Stomach (tissue), 9 donors: Measurements from ENCODE around the gene ZFP36L2. TPM values are rescaled to one million over a fixed set of nuclear protein-coding genes. Genes with fewer than 3 reads are reported as not detected.

Source experiments
- DNase-seq, 2 donors: peaks; one replicate each; pipeline versions ENCODE4 v3.0.0 to v3.0.0-alpha.2; 2013 to 2019
- H3K27ac ChIP-seq, 5 donors: fragments of 200-600 bp in 4 of 5; sonication (generic) in 4 of 5; one replicate each; pipeline ENCODE4 v1.5.1; 2013 to 2019; ENCODE audit warnings: mild to moderate bottlenecking in 1 of 5, moderate library complexity in 1 of 5
- H3K27me3 ChIP-seq, 3 donors: fragments of 200-600 bp; sonication (generic); one replicate each; pipeline ENCODE4 v1.5.1; 2017 to 2019; ENCODE audit warnings: mixed run types in 1 of 3
- H3K36me3 ChIP-seq, 4 donors: fragments of 200-600 bp; sonication (generic); 1 replicate in 3 of 4; 2 replicates in 1 of 4; pipeline ENCODE4 v1.5.1; 2016 to 2019
- H3K4me1 ChIP-seq, 4 donors: fragments of 200-600 bp; sonication (generic); one replicate each; pipeline ENCODE4 v1.5.1; 2016 to 2019
- H3K4me3 ChIP-seq, 4 donors: fragments of 200-600 bp; sonication (generic) in 3 of 4; one replicate each; pipeline ENCODE4 v1.5.1; 2016 to 2019; ENCODE audit warnings: mild to moderate bottlenecking in 1 of 4
- H3K9me3 ChIP-seq, 4 donors: fragments of 200-600 bp; sonication (generic); one replicate each; pipeline ENCODE4 v1.5.1; 2016 to 2019
- CTCF ChIP-seq, 7 experiments: fragments of 450-650 bp in 4 of 7; fragments of 200-600 bp in 3 of 7; sonication (generic) in 3 of 7; IDR thresholded peaks; one replicate each; pipeline ENCODE4 v1.5.1; 2016 to 2019; ENCODE audit warnings: antibody characterized with exemption in 7 of 7, control low read depth in 2 of 7, mild to moderate bottlenecking in 1 of 7
- EP300 ChIP-seq: sonication (generic); formaldehyde crosslinking; IDR thresholded peaks from one replicate; pipeline ENCODE4 v1.6.1; 2017; ENCODE audit warnings: antibody characterized with exemption
- POLR2A ChIP-seq, 4 donors: fragments of 450-650 bp; IDR thresholded peaks; one replicate each; pipeline ENCODE4 v1.6.1; 2016; ENCODE audit warnings: antibody characterized with exemption in 4 of 4, control low read depth in 2 of 4, mild to moderate bottlenecking in 1 of 4, moderate library complexity in 1 of 4
- POLR2AphosphoS5 ChIP-seq, 3 donors: sonication (generic); formaldehyde crosslinking; IDR thresholded peaks; one replicate each; pipeline ENCODE4 v1.6.1; 2016; ENCODE audit warnings: antibody characterized with exemption in 3 of 3
- WGBS, 5 donors: extraction: QIAGEN DNeasy Blood & Tissue Kit in 3 of 5; methylation state at CpG; one replicate each; pipeline versions ENCODE4 v1.1.5 to v1.1.7; 2013 to 2018; 5-methylcytosine and 5-hydroxymethylcytosine counted together
- intact Hi-C: fragments of 100-400 bp; cut with DNase I; formaldehyde crosslinking; loops from one replicate; pipeline ENCODE4 v1.15.1; 2023; ENCODE audit warnings: low total_unique reads
- polyA plus RNA-seq, 3 donors: library from polyadenylated mRNA; stranded (reverse); fragments of 200-250 nt; gene quantifications; one replicate each; pipeline ENCODE4 v1.2.3, GENCODE V29; 2013
- total RNA-seq, 5 donors: library from RNA; depleted of rRNA; stranded (reverse); fragments of >200 nt; gene quantifications; one replicate each; pipeline versions ENCODE4 v1.1.0 to v1.2.3, GENCODE V29; 2014 to 2016
- donor health status: healthy with polysubstance abuse.
- donor health status: Bipolar disorder and iron deficiency.
- donor health status: healthy.

ZFP36L2 gene
- total and polyA plus RNA-seq, 8 donors, result 43.7 to 189 (median 74.1) TPM

- DNase-seq, result no peak
- no peaks in the 10 kb centered on the region for H3K36me3 ChIP-seq
- no peaks in the 10 kb centered on the region for H3K27me3 ChIP-seq
- no peaks in the 10 kb centered on the region for H3K9me3 ChIP-seq
- H3K4me3 ChIP-seq, result no peak overlapping the region
- no peak for TF ChIP-seq EP300
- no peak for TF ChIP-seq POLR2A (IDR thresholded peaks at IDR 0.05)
- TF ChIP-seq CTCF (IDR thresholded peaks at IDR 0.05), result no peak
- no peak for TF ChIP-seq POLR2AphosphoS5 (IDR thresholded peaks at IDR 0.05)
- intact Hi-C loops, result no loop called here
- peaks cover 30 to 49% (median 40%) of the 10 kb centered on the region in 4 donors for H3K4me1 ChIP-seq
- H3K27ac ChIP-seq, result no peak overlapping the region
- 86 to 92% (median 88%) methylated on average over 5 of the region's 5 CpGs for WGBS, 5 donors
Observed at GRCh38 chr2:43214253-43214652, 12.2 kb downstream of the ZFP36L2 start.

DNA sequence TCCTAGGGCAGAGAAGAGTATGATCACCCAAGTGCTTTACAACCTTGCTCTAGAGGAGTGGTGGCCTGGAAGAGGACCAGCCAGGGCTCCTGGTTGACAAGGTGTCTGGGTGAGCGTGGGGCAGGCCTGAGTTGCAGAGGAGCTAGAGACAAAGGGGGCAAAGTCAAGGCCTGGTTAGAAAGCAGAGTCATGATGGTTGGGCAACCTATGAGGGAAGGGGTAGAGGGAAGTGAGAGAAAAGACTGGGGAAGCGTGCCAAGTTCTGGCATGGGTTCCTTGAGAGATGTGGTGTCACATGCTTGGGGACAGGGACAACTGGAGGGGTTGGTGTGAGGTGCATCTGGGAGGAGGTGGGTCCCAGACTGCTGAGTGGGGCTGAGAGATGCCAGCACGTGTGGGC is 13.5 kb downstream of the ZFP36L2 start:
- H3K4me3 ChIP-seq, result no peak overlapping the region
- H3K36me3 ChIP-seq, result no peaks in the 10 kb centered on the region
- DNase-seq, result peak; percentile 52 to 56
- 75 to 90% (median 84%) methylated on average over 3 of the region's 3 CpGs for WGBS, 5 donors
- H3K27ac ChIP-seq, result peak overlapping the region in 4 of 5 donors; percentile 28 to 69 (median 48)
- intact Hi-C loops, result no loop called here
- no peaks in the 10 kb centered on the region for H3K9me3 ChIP-seq
- H3K4me1 ChIP-seq, result peaks cover 17 to 42% (median 27%) of the 10 kb centered on the region in 4 donors
- no peaks in the 10 kb centered on the region for H3K27me3 ChIP-seq
- TF ChIP-seq POLR2A (IDR thresholded peaks at IDR 0.05) (no peak), EP300 (no peak)

- Histone ChIP-seq H3K27me3 (no peaks in the 10 kb centered on the region), H3K4me1 (peaks cover 11 to 36% (median 22%) of the 10 kb centered on the region in 4 donors), H3K9me3 (no peaks in the 10 kb centered on the region), H3K4me3 (no peak overlapping the region), H3K36me3 (no peaks in the 10 kb centered on the region), H3K27ac (peak overlapping the region in 4 of 5 donors; percentile 28 to 69 (median 48))
- 88 to 96% (median 89%) methylated on average over 11 of the region's 11 CpGs for WGBS, 5 donors
- DNase-seq, result no peak
- intact Hi-C loops, result no loop called here
- TF ChIP-seq POLR2A (IDR thresholded peaks at IDR 0.05), result no peak
Observed at GRCh38 chr2:43212216-43212835, 14.1 kb downstream of the ZFP36L2 start.

- peak; percentile 70 to 92 for DNase-seq
- no peaks in the 10 kb centered on the region for H3K9me3 ChIP-seq
- H3K4me3 ChIP-seq, result no peak overlapping the region
- no peaks in the 10 kb centered on the region for H3K27me3 ChIP-seq
- H3K27ac ChIP-seq, result peak overlapping the region; percentile 33 to 78 (median 65)
- H3K4me1 ChIP-seq, result peaks cover 10 to 27% (median 19%) of the 10 kb centered on the region in 4 donors
- H3K36me3 ChIP-seq, result no peaks in the 10 kb centered on the region
- WGBS, 5 donors, result 38 to 64% (median 50%) methylated on average over 13 to 23 of the region's 23 CpGs
- TF ChIP-seq POLR2A (IDR thresholded peaks at IDR 0.05) (no peak), EP300 (no peak), POLR2AphosphoS5 (IDR thresholded peaks at IDR 0.05) (peak in 2 of 3 donors; percentile 39 to 72), CTCF (IDR thresholded peaks at IDR 0.05) (no peak)
- intact Hi-C loops, result no loop called here
Observed at GRCh38 chr2:43210467-43211303, 15.7 kb downstream of the ZFP36L2 start.

DNA sequence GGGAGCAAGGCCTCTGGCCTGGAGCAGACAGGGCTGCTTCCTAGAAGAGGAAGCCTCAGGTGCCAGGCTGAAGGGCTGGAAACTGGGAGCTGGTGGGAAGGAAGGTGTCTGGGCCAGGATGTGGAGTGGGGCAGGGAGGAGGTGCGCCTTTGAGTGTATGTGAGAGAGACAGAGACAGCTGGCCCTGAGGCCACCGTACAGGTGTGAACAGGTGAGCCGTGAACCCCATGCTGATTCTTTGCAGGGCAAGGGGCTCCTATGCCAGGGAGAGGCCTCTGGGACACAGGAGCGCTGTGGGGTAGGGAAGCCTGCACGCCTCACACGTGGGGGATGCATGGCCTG is 16.3 kb downstream of the ZFP36L2 start:
- intact Hi-C loops, result no loop called here
- Histone ChIP-seq H3K27ac (peak overlapping the region; percentile 33 to 78 (median 65)), H3K4me1 (peaks cover 10 to 26% (median 18%) of the 10 kb centered on the region in 4 donors), H3K27me3 (no peaks in the 10 kb centered on the region), H3K4me3 (no peak overlapping the region), H3K36me3 (no peaks in the 10 kb centered on the region), H3K9me3 (no peaks in the 10 kb centered on the region)
- DNase-seq, result no peak
- 74 to 85% (median 80%) methylated on average over 3 to 6 of the region's 6 CpGs for WGBS, 5 donors
- TF ChIP-seq EP300 (no peak), POLR2AphosphoS5 (IDR thresholded peaks at IDR 0.05) (no peak), CTCF (IDR thresholded peaks at IDR 0.05) (no peak), POLR2A (IDR thresholded peaks at IDR 0.05) (no peak)
